MM.1S (cell line): ENCODE data around the gene KIAA0319L.

ENCODE experiments used
- CTCF ChIP-seq: fragments of 300-600 bp; sonication (generic); IDR thresholded peaks from 2 replicates; pipeline ENCODE4 v1.5.1; 2016; ENCODE audit warnings: antibody characterized with exemption, low read length, mixed read lengths
- EZH2 ChIP-seq: fragments of 300-600 bp; sonication (generic); optimal IDR thresholded peaks from 2 replicates; pipeline ENCODE3; 2017; ENCODE audit warnings: low read depth, mild to moderate bottlenecking, antibody characterized with exemption, low read length, mixed read lengths
- EZH2phosphoT487 ChIP-seq: fragments of 300-600 bp; sonication (generic); IDR thresholded peaks from 2 replicates; pipeline ENCODE4 v1.6.1; 2018; ENCODE audit warnings: antibody characterized with exemption, low read length

DNA sequence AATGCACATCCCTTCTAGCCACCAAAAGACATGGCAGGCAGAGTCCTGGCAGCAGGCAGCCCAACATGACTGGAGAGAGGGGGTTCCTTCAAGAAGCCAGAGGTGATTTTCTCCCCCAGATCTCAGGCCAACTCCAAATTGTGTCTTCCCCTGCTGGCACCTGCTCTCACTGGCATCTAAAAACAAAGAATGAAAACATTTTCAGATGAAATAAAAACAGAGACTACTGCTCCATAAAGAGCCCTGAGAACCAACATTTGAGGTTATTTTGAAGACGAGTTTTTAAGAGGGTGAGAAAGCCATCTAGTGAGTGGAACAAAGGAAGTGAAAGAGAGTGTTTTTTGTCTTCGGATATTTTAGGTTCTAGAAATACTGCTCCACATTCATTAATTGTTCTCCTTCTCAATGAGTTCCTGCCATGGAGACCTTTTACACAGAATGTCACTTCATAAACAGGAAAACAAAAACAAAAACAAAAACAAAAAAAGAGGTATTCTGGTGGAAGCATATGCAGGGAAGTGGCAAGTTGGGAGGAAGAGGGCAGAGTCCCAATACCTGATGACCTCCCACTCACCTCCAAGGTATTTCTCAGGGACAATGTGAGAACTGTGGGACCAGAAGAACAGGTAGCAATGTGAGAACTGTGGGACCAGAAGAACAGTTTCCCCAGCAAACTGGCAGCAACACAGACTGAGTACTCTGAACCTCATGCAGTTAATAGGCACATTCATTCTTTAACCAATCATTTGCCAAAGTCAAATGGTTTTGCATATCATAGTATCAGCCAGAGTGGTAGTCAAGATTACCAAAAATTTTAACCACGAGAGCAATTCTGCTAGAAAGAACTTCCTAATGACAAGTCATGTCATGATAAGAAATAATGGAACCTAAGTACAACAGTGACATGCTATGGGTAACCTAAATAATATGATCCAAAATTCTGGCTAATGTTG is 50.0 kb downstream of the KIAA0319L start:
- no peak for TF ChIP-seq CTCF
- TF ChIP-seq EZH2 = no peak
- TF ChIP-seq EZH2phosphoT487 = no peak
